GM23338 (cell line): ENCODE results near the gene KCNK1. TPM values are rescaled to one million over a fixed set of nuclear protein-coding genes. Genes with fewer than 3 reads are reported as not detected.

Experiments
- ATAC-seq: fragments of 200-7000 bp; cut with Tn5 transposase; 3 replicates; pipeline ENCODE4 v1.9.1; 2020
- DNase-seq: peaks from one replicate; pipeline ENCODE4 v3.0.0-alpha.2; 2015; ENCODE audit warnings: low spot score
- H2AFZ ChIP-seq: fragments of 200-600 bp; sonication (generic); 2 replicates; pipeline ENCODE4 v1.8.0; 2016; ENCODE audit warnings: antibody characterized with exemption, mild to moderate bottlenecking, moderate library complexity
- H3F3A ChIP-seq: fragments of 200-600 bp; sonication (generic); replicated peaks from 2 replicates; pipeline ENCODE4 v1.8.0; 2017; ENCODE audit warnings: antibody characterized with exemption, mixed run types, low read depth
- H3K27ac ChIP-seq: fragments of 200-600 bp; sonication (generic); 2 replicates; pipeline ENCODE4 v1.6.1; 2016; ENCODE audit warnings: low read depth
- H3K27me3 ChIP-seq: fragments of 200-600 bp; sonication (generic); 2 replicates; pipeline ENCODE4 v1.8.0; 2016; ENCODE audit warnings: mild to moderate bottlenecking, mixed run types, moderate library complexity; ENCODE audit not compliant: insufficient read depth
- H3K36me3 ChIP-seq: fragments of 200-600 bp; sonication (generic); 2 replicates; pipeline ENCODE4 v1.8.0; 2016; ENCODE audit warnings: mild to moderate bottlenecking; ENCODE audit not compliant: insufficient read depth
- H3K4me1 ChIP-seq: fragments of 200-600 bp; sonication (generic); 2 replicates; pipeline ENCODE4 v1.8.0; 2016; ENCODE audit warnings: mild to moderate bottlenecking, moderate library complexity; ENCODE audit not compliant: insufficient read depth
- H3K4me2 ChIP-seq: fragments of 200-600 bp; sonication (generic); 2 replicates; pipeline ENCODE4 v1.7.1; 2017; ENCODE audit warnings: mixed run types
- H3K4me3 ChIP-seq: fragments of 200-600 bp; sonication (generic); 2 replicates; pipeline ENCODE4 v1.6.1; 2016; ENCODE audit warnings: mixed run types
- H3K79me2 ChIP-seq: fragments of 200-600 bp; sonication (generic); replicated peaks from 2 replicates; pipeline ENCODE4 v1.8.0; 2017; ENCODE audit warnings: mild to moderate bottlenecking; ENCODE audit not compliant: insufficient read depth
- H3K9me2 ChIP-seq: fragments of 200-600 bp; sonication (generic); 2 replicates; pipeline ENCODE4 v1.8.0; 2017; ENCODE audit not compliant: insufficient read depth
- H4K20me1 ChIP-seq: fragments of 200-600 bp; sonication (generic); replicated peaks from 2 replicates; pipeline ENCODE4 v1.8.0; 2017; ENCODE audit warnings: mild to moderate bottlenecking; ENCODE audit not compliant: insufficient read depth
- H3K27ac Mint-ChIP-seq: 2 replicates; pipeline ENCODE4 v1.8.0; 2020; ENCODE audit warnings: inconsistent platforms, mild to moderate bottlenecking, moderate library complexity, mixed read lengths
- H3K27me3 Mint-ChIP-seq: 3 replicates; pipeline ENCODE4 v1.8.0; 2022; ENCODE audit warnings: low read depth, mild to moderate bottlenecking, moderate library complexity, mixed read lengths, inconsistent platforms; ENCODE audit not compliant: insufficient read depth, poor library complexity
- H3K36me3 Mint-ChIP-seq: 3 replicates; pipeline ENCODE4 v1.8.0; 2021; ENCODE audit warnings: low read depth, mild to moderate bottlenecking, inconsistent platforms, moderate library complexity, mixed read lengths
- H3K4me1 Mint-ChIP-seq: 3 replicates; pipeline ENCODE4 v1.8.0; 2020; ENCODE audit warnings: mild to moderate bottlenecking, inconsistent platforms, mixed read lengths
- H3K4me3 Mint-ChIP-seq: 3 replicates; pipeline ENCODE4 v1.8.0; 2021; ENCODE audit warnings: moderate library complexity, mild to moderate bottlenecking, inconsistent platforms, mixed read lengths
- H3K9me3 Mint-ChIP-seq: 3 replicates; pipeline ENCODE4 v1.8.0; 2020; ENCODE audit warnings: moderate library complexity, mild to moderate bottlenecking, inconsistent platforms, mixed read lengths
- CREB1 ChIP-seq: fragments of 250-450 bp; sonication (Bioruptor Pico); IDR thresholded peaks from 2 replicates; pipeline ENCODE4 v1.5.0; 2020; ENCODE audit warnings: low read depth, mild to moderate bottlenecking, moderate library complexity
- EZH2 ChIP-seq: fragments of 200-600 bp; sonication (generic); IDR thresholded peaks from one replicate; pipeline ENCODE4 v1.8.0; 2017; ENCODE audit warnings: antibody characterized with exemption, mild to moderate bottlenecking, low read depth; ENCODE audit not compliant: unreplicated experiment
- EZH2phosphoT487 ChIP-seq: fragments of 200-600 bp; sonication (generic); IDR thresholded peaks from one replicate; pipeline ENCODE4 v1.8.1; 2018; ENCODE audit warnings: antibody characterized with exemption; ENCODE audit not compliant: unreplicated experiment
- JUNB ChIP-seq: IDR thresholded peaks from one replicate; pipeline ENCODE4 v1.6.1; 2016; ENCODE audit warnings: antibody characterized with exemption; ENCODE audit not compliant: unreplicated experiment
- NANOG ChIP-seq: IDR thresholded peaks from 2 replicates; pipeline ENCODE4 v1.6.1; 2016; ENCODE audit warnings: antibody characterized with exemption, borderline replicate concordance
- POLR2AphosphoS5 ChIP-seq: IDR thresholded peaks from 2 replicates; pipeline ENCODE4 v1.6.1; 2016; ENCODE audit warnings: antibody characterized with exemption, low read depth
- ZNF114 ChIP-seq: fragments of 250-450 bp; sonication (Bioruptor Pico); IDR thresholded peaks from 2 replicates; pipeline ENCODE4 v1.5.0; 2020; ENCODE audit warnings: mild to moderate bottlenecking, moderate library complexity
- ZNF331 ChIP-seq: fragments of 250-450 bp; sonication (Bioruptor Pico); IDR thresholded peaks from 2 replicates; pipeline ENCODE4 v1.5.0; 2020; ENCODE audit warnings: low read depth, mild to moderate bottlenecking, moderate library complexity
- polyA plus RNA-seq: library from polyadenylated mRNA; unstranded; fragments of >200 nt; fragmentation: Nextera tagmentation; extraction: Ambion mirVana; gene quantifications from 2 replicates; pipeline ENCODE4 v1.2.1, GENCODE V29; 2016
- total RNA-seq: library from RNA; depleted of rRNA; stranded (reverse); fragments of >200 nt; shearing (Covaris generic); gene quantifications from 2 replicates; pipeline ENCODE4 v1.2.3, GENCODE V29; 2014
- TF ChIP-seq, protein P1 (sequence below): IDR thresholded peaks from one replicate; pipeline ENCODE4 v1.6.1; 2018; ENCODE audit warnings: antibody characterized with exemption; ENCODE audit not compliant: unreplicated experiment
- TF ChIP-seq, protein P2 (sequence below): IDR thresholded peaks from 2 replicates; pipeline ENCODE4 v1.6.1; 2016; ENCODE audit warnings: antibody characterized with exemption
- TF ChIP-seq, protein P3 (sequence below), 2 experiments: fragments of 200-600 bp in 1 of 2; sonication (generic) in 1 of 2; conservative IDR thresholded peaks; 2 replicates each; pipeline versions ENCODE4 v1.5.1 to v1.6.1; 2016 to 2017; ENCODE audit warnings: antibody characterized with exemption in 2 of 2, low read depth in 2 of 2, mild to moderate bottlenecking in 2 of 2, moderate library complexity in 1 of 2
- TF ChIP-seq, protein P4 (sequence below): fragments of 250-450 bp; sonication (Bioruptor Pico); IDR thresholded peaks from 2 replicates; pipeline ENCODE4 v1.5.0; 2020; ENCODE audit warnings: mild to moderate bottlenecking, moderate library complexity

KCNK1 gene
- total and polyA plus RNA-seq, 2 experiments from 2014 or later = 10.1 to 12.7 TPM

DNA sequence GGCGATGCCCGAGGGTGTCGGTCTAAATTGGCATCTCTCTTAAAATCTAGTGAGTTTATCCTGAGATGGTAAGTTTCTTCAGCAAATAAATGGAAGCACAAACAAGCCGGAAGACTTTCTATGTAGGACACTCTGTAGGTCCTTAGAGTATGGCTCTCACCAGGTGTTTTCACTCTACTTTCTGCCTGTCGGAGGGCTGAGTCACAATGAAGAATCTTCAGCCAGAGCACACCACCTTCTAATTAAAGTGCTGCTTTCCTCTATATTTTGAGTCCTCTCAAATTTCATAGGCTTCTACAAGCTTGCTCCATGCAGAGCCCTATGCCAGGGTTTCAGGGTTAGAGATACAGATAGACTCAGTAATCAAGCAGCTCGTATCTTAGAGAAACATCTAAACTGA, 27.1 kb downstream of the KCNK1 start (continued):
- no peak for TF ChIP-seq CREB1 (CRISPR knock-in tag)
- no peak for TF ChIP-seq EZH2
- TF ChIP-seq POLR2AphosphoS5 = no peak
- no peak for TF ChIP-seq ZNF331
- TF ChIP-seq JUNB = no peak
- TF ChIP-seq, protein P1, sequence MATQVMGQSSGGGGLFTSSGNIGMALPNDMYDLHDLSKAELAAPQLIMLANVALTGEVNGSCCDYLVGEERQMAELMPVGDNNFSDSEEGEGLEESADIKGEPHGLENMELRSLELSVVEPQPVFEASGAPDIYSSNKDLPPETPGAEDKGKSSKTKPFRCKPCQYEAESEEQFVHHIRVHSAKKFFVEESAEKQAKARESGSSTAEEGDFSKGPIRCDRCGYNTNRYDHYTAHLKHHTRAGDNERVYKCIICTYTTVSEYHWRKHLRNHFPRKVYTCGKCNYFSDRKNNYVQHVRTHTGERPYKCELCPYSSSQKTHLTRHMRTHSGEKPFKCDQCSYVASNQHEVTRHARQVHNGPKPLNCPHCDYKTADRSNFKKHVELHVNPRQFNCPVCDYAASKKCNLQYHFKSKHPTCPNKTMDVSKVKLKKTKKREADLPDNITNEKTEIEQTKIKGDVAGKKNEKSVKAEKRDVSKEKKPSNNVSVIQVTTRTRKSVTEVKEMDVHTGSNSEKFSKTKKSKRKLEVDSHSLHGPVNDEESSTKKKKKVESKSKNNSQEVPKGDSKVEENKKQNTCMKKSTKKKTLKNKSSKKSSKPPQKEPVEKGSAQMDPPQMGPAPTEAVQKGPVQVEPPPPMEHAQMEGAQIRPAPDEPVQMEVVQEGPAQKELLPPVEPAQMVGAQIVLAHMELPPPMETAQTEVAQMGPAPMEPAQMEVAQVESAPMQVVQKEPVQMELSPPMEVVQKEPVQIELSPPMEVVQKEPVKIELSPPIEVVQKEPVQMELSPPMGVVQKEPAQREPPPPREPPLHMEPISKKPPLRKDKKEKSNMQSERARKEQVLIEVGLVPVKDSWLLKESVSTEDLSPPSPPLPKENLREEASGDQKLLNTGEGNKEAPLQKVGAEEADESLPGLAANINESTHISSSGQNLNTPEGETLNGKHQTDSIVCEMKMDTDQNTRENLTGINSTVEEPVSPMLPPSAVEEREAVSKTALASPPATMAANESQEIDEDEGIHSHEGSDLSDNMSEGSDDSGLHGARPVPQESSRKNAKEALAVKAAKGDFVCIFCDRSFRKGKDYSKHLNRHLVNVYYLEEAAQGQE = no peak
- TF ChIP-seq NANOG = no peak
- TF ChIP-seq, protein P2, sequence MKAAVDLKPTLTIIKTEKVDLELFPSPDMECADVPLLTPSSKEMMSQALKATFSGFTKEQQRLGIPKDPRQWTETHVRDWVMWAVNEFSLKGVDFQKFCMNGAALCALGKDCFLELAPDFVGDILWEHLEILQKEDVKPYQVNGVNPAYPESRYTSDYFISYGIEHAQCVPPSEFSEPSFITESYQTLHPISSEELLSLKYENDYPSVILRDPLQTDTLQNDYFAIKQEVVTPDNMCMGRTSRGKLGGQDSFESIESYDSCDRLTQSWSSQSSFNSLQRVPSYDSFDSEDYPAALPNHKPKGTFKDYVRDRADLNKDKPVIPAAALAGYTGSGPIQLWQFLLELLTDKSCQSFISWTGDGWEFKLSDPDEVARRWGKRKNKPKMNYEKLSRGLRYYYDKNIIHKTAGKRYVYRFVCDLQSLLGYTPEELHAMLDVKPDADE = no peak
- TF ChIP-seq, protein P3, sequence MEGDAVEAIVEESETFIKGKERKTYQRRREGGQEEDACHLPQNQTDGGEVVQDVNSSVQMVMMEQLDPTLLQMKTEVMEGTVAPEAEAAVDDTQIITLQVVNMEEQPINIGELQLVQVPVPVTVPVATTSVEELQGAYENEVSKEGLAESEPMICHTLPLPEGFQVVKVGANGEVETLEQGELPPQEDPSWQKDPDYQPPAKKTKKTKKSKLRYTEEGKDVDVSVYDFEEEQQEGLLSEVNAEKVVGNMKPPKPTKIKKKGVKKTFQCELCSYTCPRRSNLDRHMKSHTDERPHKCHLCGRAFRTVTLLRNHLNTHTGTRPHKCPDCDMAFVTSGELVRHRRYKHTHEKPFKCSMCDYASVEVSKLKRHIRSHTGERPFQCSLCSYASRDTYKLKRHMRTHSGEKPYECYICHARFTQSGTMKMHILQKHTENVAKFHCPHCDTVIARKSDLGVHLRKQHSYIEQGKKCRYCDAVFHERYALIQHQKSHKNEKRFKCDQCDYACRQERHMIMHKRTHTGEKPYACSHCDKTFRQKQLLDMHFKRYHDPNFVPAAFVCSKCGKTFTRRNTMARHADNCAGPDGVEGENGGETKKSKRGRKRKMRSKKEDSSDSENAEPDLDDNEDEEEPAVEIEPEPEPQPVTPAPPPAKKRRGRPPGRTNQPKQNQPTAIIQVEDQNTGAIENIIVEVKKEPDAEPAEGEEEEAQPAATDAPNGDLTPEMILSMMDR (conservative IDR thresholded peaks at IDR 0.05; ENCODE audit: low read depth in 2 of 2) = no peak

DNA sequence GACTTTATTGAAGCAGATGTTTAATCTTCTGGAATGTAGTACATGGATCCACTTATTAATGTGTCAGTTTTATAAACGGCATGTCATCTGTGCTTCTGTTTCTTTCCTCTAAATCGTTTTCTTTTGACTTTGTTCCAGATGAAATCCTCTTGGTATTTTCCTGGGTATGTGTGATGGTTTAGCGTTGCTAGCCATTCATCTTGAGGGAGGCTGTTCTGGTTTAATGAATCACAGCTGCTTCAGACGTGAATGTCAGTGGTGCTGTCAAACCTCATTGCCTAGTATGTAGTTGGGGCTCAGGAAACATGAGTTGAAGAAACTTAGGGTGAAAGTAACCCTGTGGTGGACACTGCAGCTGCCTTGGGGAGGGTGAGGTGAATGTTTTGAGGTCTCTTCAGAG, 33.2 kb downstream of the KCNK1 start:
- ATAC-seq (no peak), DNase-seq (no peak)
- Mint-ChIP-seq H3K27ac (no peak overlapping the region), H3K4me1 (peaks cover 6% of the 10 kb centered on the region), H3K4me3 (no peak overlapping the region), H3K36me3 (peaks cover 24% of the 10 kb centered on the region), H3K9me3 (no peaks in the 10 kb centered on the region), H3K27me3 (peaks cover 7% of the 10 kb centered on the region)
- no peaks in the 10 kb centered on the region; the same call in 1 of the 2 replicates for H4K20me1 ChIP-seq
- H3K4me3 ChIP-seq = no peak overlapping the region
- peaks cover 4% of the 10 kb centered on the region; the same call in 1 of the 2 replicates for H3K9me2 ChIP-seq
- no peaks in the 10 kb centered on the region for H3F3A ChIP-seq
- H2AFZ ChIP-seq = no peak overlapping the region
- H3K4me1 ChIP-seq = peaks cover 5% of the 10 kb centered on the region; the same call in 1 of the 2 replicates
- H3K79me2 ChIP-seq = 0 out of 2 replicates have a peak, but pooled peaks cover 3% of the 10 kb centered on the region
- no peak overlapping the region for H3K4me2 ChIP-seq
- no peaks in the 10 kb centered on the region for H3K27me3 ChIP-seq
- H3K27ac ChIP-seq = no peak overlapping the region
- no peaks in the 10 kb centered on the region for H3K36me3 ChIP-seq
- TF ChIP-seq ZNF114 (CRISPR knock-in tag) (no peak), ZNF331 (no peak), EZH2 (no peak), EZH2phosphoT487 (no peak)
- TF ChIP-seq, protein P4, sequence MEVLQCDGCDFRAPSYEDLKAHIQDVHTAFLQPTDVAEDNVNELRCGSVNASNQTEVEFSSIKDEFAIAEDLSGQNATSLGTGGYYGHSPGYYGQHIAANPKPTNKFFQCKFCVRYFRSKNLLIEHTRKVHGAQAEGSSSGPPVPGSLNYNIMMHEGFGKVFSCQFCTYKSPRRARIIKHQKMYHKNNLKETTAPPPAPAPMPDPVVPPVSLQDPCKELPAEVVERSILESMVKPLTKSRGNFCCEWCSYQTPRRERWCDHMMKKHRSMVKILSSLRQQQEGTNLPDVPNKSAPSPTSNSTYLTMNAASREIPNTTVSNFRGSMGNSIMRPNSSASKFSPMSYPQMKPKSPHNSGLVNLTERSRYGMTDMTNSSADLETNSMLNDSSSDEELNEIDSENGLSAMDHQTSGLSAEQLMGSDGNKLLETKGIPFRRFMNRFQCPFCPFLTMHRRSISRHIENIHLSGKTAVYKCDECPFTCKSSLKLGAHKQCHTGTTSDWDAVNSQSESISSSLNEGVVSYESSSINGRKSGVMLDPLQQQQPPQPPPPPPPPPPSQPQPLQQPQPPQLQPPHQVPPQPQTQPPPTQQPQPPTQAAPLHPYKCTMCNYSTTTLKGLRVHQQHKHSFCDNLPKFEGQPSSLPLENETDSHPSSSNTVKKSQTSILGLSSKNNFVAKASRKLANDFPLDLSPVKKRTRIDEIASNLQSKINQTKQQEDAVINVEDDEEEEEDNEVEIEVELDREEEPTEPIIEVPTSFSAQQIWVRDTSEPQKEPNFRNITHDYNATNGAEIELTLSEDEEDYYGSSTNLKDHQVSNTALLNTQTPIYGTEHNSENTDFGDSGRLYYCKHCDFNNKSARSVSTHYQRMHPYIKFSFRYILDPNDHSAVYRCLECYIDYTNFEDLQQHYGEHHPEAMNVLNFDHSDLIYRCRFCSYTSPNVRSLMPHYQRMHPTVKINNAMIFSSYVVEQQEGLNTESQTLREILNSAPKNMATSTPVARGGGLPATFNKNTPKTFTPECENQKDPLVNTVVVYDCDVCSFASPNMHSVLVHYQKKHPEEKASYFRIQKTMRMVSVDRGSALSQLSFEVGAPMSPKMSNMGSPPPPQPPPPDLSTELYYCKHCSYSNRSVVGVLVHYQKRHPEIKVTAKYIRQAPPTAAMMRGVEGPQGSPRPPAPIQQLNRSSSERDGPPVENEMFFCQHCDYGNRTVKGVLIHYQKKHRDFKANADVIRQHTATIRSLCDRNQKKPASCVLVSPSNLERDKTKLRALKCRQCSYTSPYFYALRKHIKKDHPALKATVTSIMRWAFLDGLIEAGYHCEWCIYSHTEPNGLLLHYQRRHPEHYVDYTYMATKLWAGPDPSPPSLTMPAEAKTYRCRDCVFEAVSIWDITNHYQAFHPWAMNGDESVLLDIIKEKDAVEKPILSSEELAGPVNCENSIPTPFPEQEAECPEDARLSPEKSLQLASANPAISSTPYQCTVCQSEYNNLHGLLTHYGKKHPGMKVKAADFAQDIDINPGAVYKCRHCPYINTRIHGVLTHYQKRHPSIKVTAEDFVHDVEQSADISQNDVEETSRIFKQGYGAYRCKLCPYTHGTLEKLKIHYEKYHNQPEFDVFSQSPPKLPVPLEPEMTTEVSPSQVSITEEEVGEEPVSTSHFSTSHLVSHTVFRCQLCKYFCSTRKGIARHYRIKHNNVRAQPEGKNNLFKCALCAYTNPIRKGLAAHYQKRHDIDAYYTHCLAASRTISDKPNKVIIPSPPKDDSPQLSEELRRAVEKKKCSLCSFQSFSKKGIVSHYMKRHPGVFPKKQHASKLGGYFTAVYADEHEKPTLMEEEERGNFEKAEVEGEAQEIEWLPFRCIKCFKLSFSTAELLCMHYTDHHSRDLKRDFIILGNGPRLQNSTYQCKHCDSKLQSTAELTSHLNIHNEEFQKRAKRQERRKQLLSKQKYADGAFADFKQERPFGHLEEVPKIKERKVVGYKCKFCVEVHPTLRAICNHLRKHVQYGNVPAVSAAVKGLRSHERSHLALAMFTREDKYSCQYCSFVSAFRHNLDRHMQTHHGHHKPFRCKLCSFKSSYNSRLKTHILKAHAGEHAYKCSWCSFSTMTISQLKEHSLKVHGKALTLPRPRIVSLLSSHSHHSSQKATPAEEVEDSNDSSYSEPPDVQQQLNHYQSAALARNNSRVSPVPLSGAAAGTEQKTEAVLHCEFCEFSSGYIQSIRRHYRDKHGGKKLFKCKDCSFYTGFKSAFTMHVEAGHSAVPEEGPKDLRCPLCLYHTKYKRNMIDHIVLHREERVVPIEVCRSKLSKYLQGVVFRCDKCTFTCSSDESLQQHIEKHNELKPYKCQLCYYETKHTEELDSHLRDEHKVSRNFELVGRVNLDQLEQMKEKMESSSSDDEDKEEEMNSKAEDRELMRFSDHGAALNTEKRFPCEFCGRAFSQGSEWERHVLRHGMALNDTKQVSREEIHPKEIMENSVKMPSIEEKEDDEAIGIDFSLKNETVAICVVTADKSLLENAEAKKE (CRISPR knock-in tag) = no peak
